Progenitor cell of endocrine pancreas (in vitro differentiated cells): ENCODE measurements around the gene C6. TPM values are rescaled to one million over a fixed set of nuclear protein-coding genes. Genes with fewer than 3 reads are reported as not detected.
"Not testable (repeated sequence)": the region's sequence is repeated elsewhere in the genome, so short reads cannot be mapped to it uniquely, and the experiment has no call there.

Experiments
- DNase-seq: peaks from one replicate; pipeline ENCODE4 v3.0.0; 2021; ENCODE audit warnings: low spot score; ENCODE audit not compliant: unreplicated experiment
- H3K27ac Mint-ChIP-seq: 2 replicates; pipeline ENCODE4 v1.8.0; 2021; ENCODE audit warnings: mild to moderate bottlenecking, moderate library complexity, mixed read lengths
- H3K27me3 Mint-ChIP-seq: 2 replicates; pipeline ENCODE4 v1.8.0; 2021; ENCODE audit warnings: mixed read lengths
- H3K36me3 Mint-ChIP-seq: 2 replicates; pipeline ENCODE4 v1.8.0; 2022; ENCODE audit warnings: mixed read lengths; ENCODE audit not compliant: insufficient read depth
- H3K4me1 Mint-ChIP-seq: 2 replicates; pipeline ENCODE4 v1.8.0; 2021; ENCODE audit warnings: low read depth, mixed read lengths
- H3K4me3 Mint-ChIP-seq: 2 replicates; pipeline ENCODE4 v1.8.0; 2021; ENCODE audit warnings: low read depth, mild to moderate bottlenecking, moderate library complexity, mixed read lengths
- H3K9me3 Mint-ChIP-seq: 2 replicates; pipeline ENCODE4 v1.8.0; 2021; ENCODE audit warnings: low read depth, mixed read lengths
- total RNA-seq: library from RNA; stranded (reverse); gene quantifications from 2 replicates; pipeline ENCODE4 v1.2.1, GENCODE V29; 2021
- TF ChIP-seq, protein P1 (sequence below): fragments of 200-600 bp; sonication (generic); IDR thresholded peaks from one replicate; pipeline ENCODE4 v1.5.0; 2021; ENCODE audit warnings: antibody characterized with exemption, mild to moderate bottlenecking; ENCODE audit not compliant: unreplicated experiment

C6 gene
- total RNA-seq, 1 donor from 2014 or later = 0.74 TPM

- peaks cover under 1% of the 10 kb centered on the region for H3K36me3 Mint-ChIP-seq
- no peak overlapping the region for H3K4me3 Mint-ChIP-seq
- TF ChIP-seq, protein P1, sequence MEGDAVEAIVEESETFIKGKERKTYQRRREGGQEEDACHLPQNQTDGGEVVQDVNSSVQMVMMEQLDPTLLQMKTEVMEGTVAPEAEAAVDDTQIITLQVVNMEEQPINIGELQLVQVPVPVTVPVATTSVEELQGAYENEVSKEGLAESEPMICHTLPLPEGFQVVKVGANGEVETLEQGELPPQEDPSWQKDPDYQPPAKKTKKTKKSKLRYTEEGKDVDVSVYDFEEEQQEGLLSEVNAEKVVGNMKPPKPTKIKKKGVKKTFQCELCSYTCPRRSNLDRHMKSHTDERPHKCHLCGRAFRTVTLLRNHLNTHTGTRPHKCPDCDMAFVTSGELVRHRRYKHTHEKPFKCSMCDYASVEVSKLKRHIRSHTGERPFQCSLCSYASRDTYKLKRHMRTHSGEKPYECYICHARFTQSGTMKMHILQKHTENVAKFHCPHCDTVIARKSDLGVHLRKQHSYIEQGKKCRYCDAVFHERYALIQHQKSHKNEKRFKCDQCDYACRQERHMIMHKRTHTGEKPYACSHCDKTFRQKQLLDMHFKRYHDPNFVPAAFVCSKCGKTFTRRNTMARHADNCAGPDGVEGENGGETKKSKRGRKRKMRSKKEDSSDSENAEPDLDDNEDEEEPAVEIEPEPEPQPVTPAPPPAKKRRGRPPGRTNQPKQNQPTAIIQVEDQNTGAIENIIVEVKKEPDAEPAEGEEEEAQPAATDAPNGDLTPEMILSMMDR = no peak
- H3K4me1 Mint-ChIP-seq = peaks cover 18% of the 10 kb centered on the region
- no peak for DNase-seq
- H3K27ac Mint-ChIP-seq = peak overlapping the region; percentile 4
- H3K27me3 Mint-ChIP-seq = no peaks in the 10 kb centered on the region
- H3K9me3 Mint-ChIP-seq = peaks cover 10% of the 10 kb centered on the region
Measured at GRCh38 chr5:41212935-41213334, 397 bp downstream of the C6 start.

DNA sequence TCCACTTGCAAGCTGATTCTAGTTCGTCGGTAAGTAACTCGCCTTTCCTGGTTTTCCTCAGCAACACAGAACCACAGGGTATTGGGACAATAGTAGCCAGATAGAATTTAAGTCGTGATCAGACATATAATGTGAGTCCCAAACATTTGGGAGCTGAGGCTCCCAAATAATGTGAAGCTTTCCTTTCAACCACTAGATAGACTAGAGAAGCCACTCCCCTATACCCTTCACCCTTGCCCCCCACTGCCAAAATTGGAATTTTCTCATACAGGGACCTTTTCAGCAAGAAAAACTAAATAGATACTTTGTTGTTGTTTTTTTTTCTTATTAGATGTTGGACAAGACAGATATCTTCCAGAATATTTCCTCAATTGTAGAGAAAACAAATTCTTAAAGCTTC, 1.9 kb downstream of the C6 start:
- DNase-seq = no peak
- H3K4me1 Mint-ChIP-seq = peaks cover 18% of the 10 kb centered on the region
- TF ChIP-seq, protein P1 = no peak
- H3K27me3 Mint-ChIP-seq = no peaks in the 10 kb centered on the region
- H3K4me3 Mint-ChIP-seq = no peak overlapping the region
- H3K27ac Mint-ChIP-seq = no peak overlapping the region
- peaks cover 18% of the 10 kb centered on the region for H3K9me3 Mint-ChIP-seq
- peaks cover 2% of the 10 kb centered on the region for H3K36me3 Mint-ChIP-seq

DNA sequence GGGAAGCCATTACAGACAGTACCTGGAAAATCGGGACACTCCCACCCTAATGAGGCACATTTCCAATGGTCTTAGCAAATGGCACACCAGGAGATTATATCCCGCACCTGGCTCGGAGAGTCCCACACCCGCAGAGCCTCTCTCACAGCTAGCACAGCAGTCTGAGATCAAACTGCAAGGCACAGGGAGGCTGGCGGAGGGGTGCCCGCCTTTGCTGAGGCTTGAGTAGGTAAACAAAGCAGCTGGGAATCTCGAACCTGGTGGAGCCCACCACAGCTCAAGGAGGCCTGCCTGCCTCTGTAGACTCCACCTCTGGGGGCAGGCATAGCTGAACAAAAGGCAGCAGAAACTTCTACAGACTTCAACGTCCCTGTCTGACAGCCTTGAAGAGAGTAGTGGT, 7.9 kb downstream of the C6 start:
- not testable (repeated sequence) for H3K4me1 Mint-ChIP-seq, H3K36me3 Mint-ChIP-seq, H3K4me3 Mint-ChIP-seq, DNase-seq, H3K27ac Mint-ChIP-seq, H3K27me3 Mint-ChIP-seq
- H3K9me3 Mint-ChIP-seq = peaks cover 14% of the 10 kb centered on the region

DNA sequence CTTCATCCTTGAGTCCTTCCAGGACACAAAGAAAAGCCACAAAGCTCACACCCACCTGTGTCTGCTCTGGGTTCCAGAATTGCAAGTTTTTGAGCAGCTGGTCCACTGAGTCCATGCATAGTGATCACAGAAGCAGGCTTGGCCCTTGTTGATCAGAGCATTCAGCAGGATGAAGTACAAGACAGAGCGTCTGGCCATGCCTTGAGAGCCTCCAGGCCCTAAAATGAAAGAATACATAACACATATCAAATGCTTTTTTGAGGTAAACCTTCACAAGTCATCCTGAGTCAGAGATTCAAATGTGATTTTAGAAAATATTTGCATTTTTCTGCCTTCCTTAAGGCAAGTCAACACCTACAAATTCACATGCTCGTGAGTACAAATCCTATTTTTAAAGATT, 10.3 kb downstream of the C6 start:
- Mint-ChIP-seq H3K27me3 (no peaks in the 10 kb centered on the region), H3K4me1 (no peaks in the 10 kb centered on the region), H3K4me3 (no peak overlapping the region), H3K9me3 (peaks cover 11% of the 10 kb centered on the region), H3K36me3 (peaks cover 4% of the 10 kb centered on the region), H3K27ac (no peak overlapping the region)
- TF ChIP-seq, protein P1 = no peak
- DNase-seq = no peak

GRCh38 chr5:41201082-41201772, 12.1 kb downstream of the C6 start:
- Mint-ChIP-seq H3K36me3 (peaks cover 2% of the 10 kb centered on the region), H3K27ac (no peak overlapping the region), H3K4me3 (no peak overlapping the region), H3K4me1 (no peaks in the 10 kb centered on the region), H3K9me3 (peaks cover under 1% of the 10 kb centered on the region), H3K27me3 (no peaks in the 10 kb centered on the region)
- TF ChIP-seq, protein P1 = no peak
- no peak for DNase-seq

DNA sequence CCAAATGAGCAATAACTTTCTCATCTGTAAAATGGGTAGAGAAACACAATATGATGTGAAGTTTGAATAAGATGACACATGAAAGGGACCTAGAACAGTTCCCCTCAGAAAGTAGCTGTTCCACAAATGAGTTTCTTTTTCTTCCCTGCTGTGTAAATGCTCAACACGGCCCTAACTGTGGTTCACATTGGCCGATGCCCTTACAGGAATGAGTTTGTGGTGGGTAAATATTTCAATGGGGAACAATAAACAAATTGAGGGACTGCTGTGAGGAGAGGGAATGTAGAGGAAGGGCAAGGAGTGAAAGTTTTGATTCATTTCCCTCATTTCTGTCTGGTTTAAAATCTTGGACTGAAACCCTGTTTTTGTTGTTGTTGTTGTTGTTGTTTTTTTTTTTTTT, 12.8 kb downstream of the C6 start:
- Mint-ChIP-seq H3K4me1 (no peaks in the 10 kb centered on the region), H3K27me3 (no peaks in the 10 kb centered on the region)

More for the DNA sequence above, 12.8 kb downstream of the C6 start:
- H3K36me3 Mint-ChIP-seq = peaks cover 2% of the 10 kb centered on the region
- DNase-seq = no peak
- no peak overlapping the region for H3K4me3 Mint-ChIP-seq
- TF ChIP-seq, protein P1 = no peak
- no peak overlapping the region for H3K27ac Mint-ChIP-seq
- no peaks in the 10 kb centered on the region for H3K9me3 Mint-ChIP-seq
